Measurements from ENCODE around the gene RHCE. TPM values are rescaled to one million over a fixed set of nuclear protein-coding genes. Genes with fewer than 3 reads are reported as not detected.
A peak's percentile ranks its signal among the peaks of the same experiment; 100 is the strongest.

The RHCE gene
- total and polyA plus RNA-seq, 2 of the 8 experiments (the other 6 are each of a cell fraction or from before 2014, with no cell fraction given): 0.23 to 0.50 TPM

DNA sequence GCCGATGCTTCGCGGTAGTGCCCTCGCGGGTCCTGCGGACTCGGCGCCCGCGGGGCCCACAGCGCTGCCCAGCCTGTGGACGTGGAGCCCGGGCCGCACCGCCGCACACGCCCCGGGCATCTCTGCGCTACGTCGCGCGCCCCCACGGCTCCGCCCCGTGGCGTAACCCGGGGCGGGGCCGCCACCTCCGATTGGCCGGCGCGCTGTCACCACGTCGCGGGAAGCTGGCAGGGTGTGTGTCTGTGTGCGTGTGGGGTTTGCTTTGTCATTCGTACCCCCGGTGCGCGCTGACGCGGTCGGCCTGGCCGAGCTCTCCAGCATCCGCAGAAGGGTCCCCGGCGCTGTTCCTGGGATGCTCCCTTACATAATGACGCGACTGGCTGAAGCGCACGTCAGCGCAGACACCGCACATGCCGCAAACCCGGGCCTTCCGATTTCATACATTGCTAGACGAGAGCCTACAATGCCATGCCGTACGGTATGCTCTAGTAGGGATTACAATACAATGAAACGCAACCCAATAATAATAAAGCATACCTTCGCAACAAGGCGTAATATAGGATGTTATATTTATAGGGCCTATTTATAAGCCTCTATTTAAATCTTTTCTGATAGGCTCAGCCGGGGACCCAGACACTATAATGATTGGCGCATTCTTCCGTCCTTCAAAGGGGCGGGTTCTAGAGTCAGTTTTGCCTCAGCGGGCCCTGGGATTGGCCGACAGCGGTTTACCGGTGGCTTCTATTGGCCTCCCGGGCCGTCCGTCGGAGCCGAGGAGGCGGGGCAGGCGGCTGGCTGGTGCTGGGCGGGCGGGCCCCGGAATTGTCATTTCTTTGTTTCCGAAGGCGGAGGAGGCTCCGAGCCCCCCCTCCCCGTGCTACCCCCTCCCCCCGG is 9.7 kb upstream of the RHCE start, which contains the start of gene MACO1 (continued):
- TF ChIP-seq, protein P1, sequence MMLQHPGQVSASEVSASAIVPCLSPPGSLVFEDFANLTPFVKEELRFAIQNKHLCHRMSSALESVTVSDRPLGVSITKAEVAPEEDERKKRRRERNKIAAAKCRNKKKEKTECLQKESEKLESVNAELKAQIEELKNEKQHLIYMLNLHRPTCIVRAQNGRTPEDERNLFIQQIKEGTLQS (IDR thresholded peaks at IDR 0.05; ENCODE audit: insufficient read depth, low read depth, low read length): no peak
- TF ChIP-seq RNF2 (IDR thresholded peaks at IDR 0.05; ENCODE audit: borderline replicate concordance, low read depth, low read length, missing control alignments, poor library complexity, severe bottlenecking) (no peak), CBX5 (IDR thresholded peaks at IDR 0.05; ENCODE audit: low read depth, low read length) (no peak), EZH2 (IDR thresholded peaks at IDR 0.05; ENCODE audit: low read depth, low read length, severe bottlenecking) (no peak), CTBP2 (IDR thresholded peaks at IDR 0.05; ENCODE audit: borderline replicate concordance, insufficient read depth, insufficient read length, low read length) (no peak), NRF1 (IDR thresholded peaks at IDR 0.05; ENCODE audit: low read depth, low read length) (no peak), TAF7 (optimal IDR thresholded peaks at IDR 0.05; ENCODE audit: borderline replicate concordance, low read depth, low read length) (peak; percentile 55), MAFK (IDR thresholded peaks at IDR 0.05; ENCODE audit: low read depth, low read length) (no peak), GABPA (IDR thresholded peaks at IDR 0.05; ENCODE audit: borderline replicate concordance, insufficient read depth, low read length) (no peak), SIN3A (conservative IDR thresholded peaks at IDR 0.05 in 1 of 2, IDR thresholded peaks at IDR 0.05 in 1 of 2; ENCODE audit: low read depth in 1 of 2, low read length in 2 of 2) (peak; percentile 57 to 92; a peak in 2 of 4 replicates), SAP30 (IDR thresholded peaks at IDR 0.05; ENCODE audit: insufficient read depth, insufficient replicate concordance, low read length) (peak; percentile 87), CBX8 (IDR thresholded peaks at IDR 0.05; ENCODE audit: borderline replicate concordance, low read depth, low read length) (no peak), SIX5 (IDR thresholded peaks at IDR 0.05; ENCODE audit: low read depth, low read length) (no peak), CHD2 (IDR thresholded peaks at IDR 0.05; ENCODE audit: low read length) (peak; percentile 91), CEBPB (IDR thresholded peaks at IDR 0.05; ENCODE audit: low read depth, low read length) (no peak), SIRT6 (IDR thresholded peaks at IDR 0.05; ENCODE audit: low read length) (no peak), CHD1 (IDR thresholded peaks at IDR 0.05; ENCODE audit: low read depth, low read length) (no peak)
- TF ChIP-seq, protein P2, sequence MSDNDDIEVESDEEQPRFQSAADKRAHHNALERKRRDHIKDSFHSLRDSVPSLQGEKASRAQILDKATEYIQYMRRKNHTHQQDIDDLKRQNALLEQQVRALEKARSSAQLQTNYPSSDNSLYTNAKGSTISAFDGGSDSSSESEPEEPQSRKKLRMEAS (IDR thresholded peaks at IDR 0.05): peak; percentile 62
- TF ChIP-seq, protein P3, sequence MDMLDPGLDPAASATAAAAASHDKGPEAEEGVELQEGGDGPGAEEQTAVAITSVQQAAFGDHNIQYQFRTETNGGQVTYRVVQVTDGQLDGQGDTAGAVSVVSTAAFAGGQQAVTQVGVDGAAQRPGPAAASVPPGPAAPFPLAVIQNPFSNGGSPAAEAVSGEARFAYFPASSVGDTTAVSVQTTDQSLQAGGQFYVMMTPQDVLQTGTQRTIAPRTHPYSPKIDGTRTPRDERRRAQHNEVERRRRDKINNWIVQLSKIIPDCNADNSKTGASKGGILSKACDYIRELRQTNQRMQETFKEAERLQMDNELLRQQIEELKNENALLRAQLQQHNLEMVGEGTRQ (IDR thresholded peaks at IDR 0.05; ENCODE audit: low read length): no peak
- TF ChIP-seq, protein P4, sequence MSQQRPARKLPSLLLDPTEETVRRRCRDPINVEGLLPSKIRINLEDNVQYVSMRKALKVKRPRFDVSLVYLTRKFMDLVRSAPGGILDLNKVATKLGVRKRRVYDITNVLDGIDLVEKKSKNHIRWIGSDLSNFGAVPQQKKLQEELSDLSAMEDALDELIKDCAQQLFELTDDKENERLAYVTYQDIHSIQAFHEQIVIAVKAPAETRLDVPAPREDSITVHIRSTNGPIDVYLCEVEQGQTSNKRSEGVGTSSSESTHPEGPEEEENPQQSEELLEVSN (IDR thresholded peaks at IDR 0.05): 0 out of 2 replicates have a peak, but pooled peaks have one; percentile 27

All from H1 (cell line).